OCI-LY3 (cell line): Measurements from ENCODE around the gene PTPRN2.

Experiments used
- CTCF ChIP-seq: fragments of 200-600, 300-600 bp; sonication (generic); IDR thresholded peaks from 2 replicates; pipeline ENCODE4 v1.5.1; 2014; ENCODE audit warnings: antibody characterized with exemption, low read length, low read depth
- EZH2phosphoT487 ChIP-seq: fragments of 200-600 bp; shearing (Covaris generic); IDR thresholded peaks from 2 replicates; pipeline ENCODE4 v1.6.1; 2018; ENCODE audit warnings: antibody characterized with exemption, mixed run types, low read depth

GRCh38 chr7:158270106-158270775 lies 317.4 kb downstream of the PTPRN2 start:
- TF ChIP-seq CTCF (no peak), EZH2phosphoT487 (no peak)
